ENCODE results near the gene TRIM39.

DNA sequence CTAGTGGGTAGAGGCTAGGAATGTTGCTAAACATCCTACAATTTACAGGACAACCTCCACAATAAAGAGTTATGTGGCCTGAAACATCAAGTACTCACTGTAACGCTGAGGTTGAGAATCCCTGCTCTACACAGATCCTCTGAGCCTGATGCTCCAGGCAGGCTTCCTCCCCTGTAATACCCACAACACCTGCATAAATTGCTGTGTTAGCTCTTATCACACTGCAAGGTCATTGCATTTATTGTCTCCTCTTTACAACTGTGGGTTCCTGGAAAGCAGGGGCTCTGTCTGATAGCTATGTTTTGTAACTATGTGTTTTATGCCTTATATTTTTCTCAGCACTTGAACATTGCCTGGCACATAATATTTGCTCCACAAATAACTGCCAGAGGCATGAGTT, 29.8 kb downstream of the TRIM39 start:
- TF ChIP-seq, protein P1, sequence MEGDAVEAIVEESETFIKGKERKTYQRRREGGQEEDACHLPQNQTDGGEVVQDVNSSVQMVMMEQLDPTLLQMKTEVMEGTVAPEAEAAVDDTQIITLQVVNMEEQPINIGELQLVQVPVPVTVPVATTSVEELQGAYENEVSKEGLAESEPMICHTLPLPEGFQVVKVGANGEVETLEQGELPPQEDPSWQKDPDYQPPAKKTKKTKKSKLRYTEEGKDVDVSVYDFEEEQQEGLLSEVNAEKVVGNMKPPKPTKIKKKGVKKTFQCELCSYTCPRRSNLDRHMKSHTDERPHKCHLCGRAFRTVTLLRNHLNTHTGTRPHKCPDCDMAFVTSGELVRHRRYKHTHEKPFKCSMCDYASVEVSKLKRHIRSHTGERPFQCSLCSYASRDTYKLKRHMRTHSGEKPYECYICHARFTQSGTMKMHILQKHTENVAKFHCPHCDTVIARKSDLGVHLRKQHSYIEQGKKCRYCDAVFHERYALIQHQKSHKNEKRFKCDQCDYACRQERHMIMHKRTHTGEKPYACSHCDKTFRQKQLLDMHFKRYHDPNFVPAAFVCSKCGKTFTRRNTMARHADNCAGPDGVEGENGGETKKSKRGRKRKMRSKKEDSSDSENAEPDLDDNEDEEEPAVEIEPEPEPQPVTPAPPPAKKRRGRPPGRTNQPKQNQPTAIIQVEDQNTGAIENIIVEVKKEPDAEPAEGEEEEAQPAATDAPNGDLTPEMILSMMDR (IDR thresholded peaks at IDR 0.05; ENCODE audit: insufficient read depth, low read length), result no peak
- TF ChIP-seq GABPA (IDR thresholded peaks at IDR 0.05; ENCODE audit: low read depth) (no peak), POLR2AphosphoS5 (IDR thresholded peaks at IDR 0.05; ENCODE audit: low read depth) (no peak), SPI1 (IDR thresholded peaks at IDR 0.05; ENCODE audit: borderline replicate concordance, low read depth) (no peak)
- TF ChIP-seq, protein P2, sequence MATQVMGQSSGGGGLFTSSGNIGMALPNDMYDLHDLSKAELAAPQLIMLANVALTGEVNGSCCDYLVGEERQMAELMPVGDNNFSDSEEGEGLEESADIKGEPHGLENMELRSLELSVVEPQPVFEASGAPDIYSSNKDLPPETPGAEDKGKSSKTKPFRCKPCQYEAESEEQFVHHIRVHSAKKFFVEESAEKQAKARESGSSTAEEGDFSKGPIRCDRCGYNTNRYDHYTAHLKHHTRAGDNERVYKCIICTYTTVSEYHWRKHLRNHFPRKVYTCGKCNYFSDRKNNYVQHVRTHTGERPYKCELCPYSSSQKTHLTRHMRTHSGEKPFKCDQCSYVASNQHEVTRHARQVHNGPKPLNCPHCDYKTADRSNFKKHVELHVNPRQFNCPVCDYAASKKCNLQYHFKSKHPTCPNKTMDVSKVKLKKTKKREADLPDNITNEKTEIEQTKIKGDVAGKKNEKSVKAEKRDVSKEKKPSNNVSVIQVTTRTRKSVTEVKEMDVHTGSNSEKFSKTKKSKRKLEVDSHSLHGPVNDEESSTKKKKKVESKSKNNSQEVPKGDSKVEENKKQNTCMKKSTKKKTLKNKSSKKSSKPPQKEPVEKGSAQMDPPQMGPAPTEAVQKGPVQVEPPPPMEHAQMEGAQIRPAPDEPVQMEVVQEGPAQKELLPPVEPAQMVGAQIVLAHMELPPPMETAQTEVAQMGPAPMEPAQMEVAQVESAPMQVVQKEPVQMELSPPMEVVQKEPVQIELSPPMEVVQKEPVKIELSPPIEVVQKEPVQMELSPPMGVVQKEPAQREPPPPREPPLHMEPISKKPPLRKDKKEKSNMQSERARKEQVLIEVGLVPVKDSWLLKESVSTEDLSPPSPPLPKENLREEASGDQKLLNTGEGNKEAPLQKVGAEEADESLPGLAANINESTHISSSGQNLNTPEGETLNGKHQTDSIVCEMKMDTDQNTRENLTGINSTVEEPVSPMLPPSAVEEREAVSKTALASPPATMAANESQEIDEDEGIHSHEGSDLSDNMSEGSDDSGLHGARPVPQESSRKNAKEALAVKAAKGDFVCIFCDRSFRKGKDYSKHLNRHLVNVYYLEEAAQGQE (IDR thresholded peaks at IDR 0.05; ENCODE audit: insufficient replicate concordance, low read depth), result no peak
